H1 (cell line): ENCODE results near the gene IL24. TPM values are rescaled to one million over a fixed set of nuclear protein-coding genes. Genes with fewer than 3 reads are reported as not detected.

Source experiments
- CTCF ChIA-PET: fragments of 300-600 bp; sonication (Branson Sonifier 250); formaldehyde crosslinking; loops from one replicate; lab custom pipeline; 2021; ENCODE audit not compliant: partially characterized antibody; lab: Charles Lee
- POLR2A ChIA-PET: fragments of 300-600 bp; sonication (Branson Sonifier 250); formaldehyde crosslinking; loops from one replicate; lab custom pipeline; 2021; ENCODE audit warnings: inconsistent platforms; ENCODE audit not compliant: partially characterized antibody; lab: Charles Lee
- DNase-seq, 2 experiments: peaks; one replicate each; pipeline versions ENCODE4 v3.0.0 to v3.0.0-alpha.2; 2010 to 2022; ENCODE audit warnings: low spot score in 2 of 2, low read depth in 1 of 2, mixed read lengths in 1 of 2
- FAIRE-seq: peaks from 2 replicates; lab custom pipeline; 2011; peaks lifted over from hg19 to GRCh38; lab: Jason Lieb, UNC
- H2AFZ ChIP-seq: 2 replicates; pipeline ENCODE4 v1.8.1; 2012; ENCODE audit warnings: low read length, inconsistent platforms
- H2AK5ac ChIP-seq: 2 replicates; pipeline ENCODE4 v1.6.1; 2013; ENCODE audit warnings: low read depth, low read length
- H2BK120ac ChIP-seq: replicated peaks from 2 replicates; pipeline ENCODE3; 2013; ENCODE audit warnings: low read depth, low read length, inconsistent platforms
- H2BK12ac ChIP-seq: 2 replicates; pipeline ENCODE4 v1.6.1; 2013; ENCODE audit warnings: low read depth, low read length
- H2BK15ac ChIP-seq: 2 replicates; pipeline ENCODE4 v1.6.1; 2013; ENCODE audit warnings: low read length
- H2BK20ac ChIP-seq: 2 replicates; pipeline ENCODE4 v1.6.1; 2013; ENCODE audit warnings: low read length
- H2BK5ac ChIP-seq: 2 replicates; pipeline ENCODE4 v1.6.1; 2013; ENCODE audit warnings: low read depth, low read length
- H3K14ac ChIP-seq: 2 replicates; pipeline ENCODE4 v1.6.1; 2013; ENCODE audit warnings: inconsistent platforms; ENCODE audit not compliant: insufficient read length
- H3K18ac ChIP-seq: 2 replicates; pipeline ENCODE4 v1.6.1; 2013; ENCODE audit warnings: low read length; ENCODE audit errors: extremely low read depth
- H3K23ac ChIP-seq: 2 replicates; pipeline ENCODE4 v1.6.1; 2013; ENCODE audit warnings: inconsistent platforms; ENCODE audit not compliant: insufficient read length
- H3K23me2 ChIP-seq: 2 replicates; pipeline ENCODE4 v1.6.1; 2013; ENCODE audit warnings: low read depth, low read length
- H3K27ac ChIP-seq: 2 replicates; pipeline ENCODE4 v1.6.1; 2011; ENCODE audit warnings: low read depth, low read length, inconsistent platforms
- H3K27me3 ChIP-seq, 4 experiments: replicated peaks in 1 of 4; 1 replicate in 1 of 4; 2 replicates in 3 of 4; pipeline versions ENCODE4 v1.6.1 to v1.8.1; 2011 to 2013; ENCODE audit warnings: low read length in 3 of 4, mild to moderate bottlenecking in 3 of 4, inconsistent platforms in 2 of 4, mixed read lengths in 2 of 4, moderate library complexity in 1 of 4; ENCODE audit not compliant: control insufficient read depth in 3 of 4, insufficient read depth in 3 of 4; ENCODE audit errors: extremely low read depth in 1 of 4
- H3K36me3 ChIP-seq, 4 experiments: 2 replicates each; pipeline versions ENCODE4 v1.6.1 to v1.8.1; 2011 to 2013; ENCODE audit warnings: mild to moderate bottlenecking in 4 of 4, low read length in 3 of 4, moderate library complexity in 2 of 4, control low read depth in 1 of 4, inconsistent platforms in 1 of 4; ENCODE audit not compliant: insufficient read depth in 4 of 4, control insufficient read depth in 2 of 4
- H3K4ac ChIP-seq: replicated peaks from 2 replicates; pipeline ENCODE3; 2013; ENCODE audit warnings: low read length, low read depth, mixed read lengths, inconsistent platforms; ENCODE audit not compliant: insufficient read length
- H3K4me1 ChIP-seq, 4 experiments: replicated peaks in 1 of 4; 1 replicate in 1 of 4; 2 replicates in 3 of 4; pipeline versions ENCODE4 v1.6.1 to v1.8.1; 2011 to 2013; ENCODE audit warnings: low read length in 3 of 4, inconsistent platforms in 2 of 4, mixed read lengths in 1 of 4; ENCODE audit not compliant: insufficient read depth in 4 of 4, control insufficient read depth in 3 of 4
- H3K4me2 ChIP-seq, 2 experiments: 2 replicates each; pipeline versions ENCODE4 v1.6.1 to v1.8.1; 2011 to 2013; ENCODE audit warnings: low read depth in 2 of 2, low read length in 2 of 2, control low read depth in 1 of 2, inconsistent platforms in 1 of 2, mild to moderate bottlenecking in 1 of 2; ENCODE audit not compliant: insufficient read depth in 1 of 2
- H3K4me3 ChIP-seq, 4 experiments: fragments of 200-600, 300-600 bp in 1 of 4; sonication (generic), shearing (Covaris generic), sonication (Bioruptor Twin) in 1 of 4; 2 replicates each; pipeline versions ENCODE4 v1.5.1 to v1.8.1; 2011 to 2016; ENCODE audit warnings: low read length in 4 of 4, low read depth in 3 of 4, control low read depth in 2 of 4, inconsistent platforms in 2 of 4, mild to moderate bottlenecking in 2 of 4, mixed read lengths in 1 of 4, moderate library complexity in 1 of 4; ENCODE audit not compliant: insufficient read depth in 2 of 4; ENCODE audit errors: extremely low read depth in 1 of 4
- H3K56ac ChIP-seq: replicated peaks from 2 replicates; pipeline ENCODE3; 2013; ENCODE audit warnings: low read depth, mild to moderate bottlenecking, mixed read lengths, low read length, inconsistent platforms; ENCODE audit not compliant: insufficient read length
- H3K79me1 ChIP-seq: 2 replicates; pipeline ENCODE4 v1.6.1; 2013; ENCODE audit warnings: low read depth, low read length, control low read depth
- H3K79me2 ChIP-seq, 2 experiments: 2 replicates each; pipeline versions ENCODE4 v1.6.1 to v1.8.1; 2012 to 2013; ENCODE audit warnings: low read length in 2 of 2, mild to moderate bottlenecking in 2 of 2, inconsistent platforms in 1 of 2; ENCODE audit not compliant: insufficient read depth in 2 of 2, control insufficient read depth in 1 of 2
- H3K9ac ChIP-seq, 4 experiments: replicated peaks in 1 of 4; 1 replicate in 1 of 4; 2 replicates in 3 of 4; pipeline versions ENCODE4 v1.6.1 to v1.8.1; 2011 to 2013; ENCODE audit warnings: low read depth in 3 of 4, low read length in 3 of 4, control low read depth in 2 of 4, mild to moderate bottlenecking in 2 of 4, moderate library complexity in 2 of 4, inconsistent platforms in 1 of 4; ENCODE audit errors: extremely low read depth in 1 of 4
- H3K9me3 ChIP-seq, 2 experiments: 2 replicates each; pipeline versions ENCODE4 v1.6.1 to v1.8.1; 2012 to 2013; ENCODE audit warnings: mild to moderate bottlenecking in 2 of 2, moderate library complexity in 2 of 2, control low read depth in 1 of 2, inconsistent platforms in 1 of 2, low read depth in 1 of 2, low read length in 1 of 2, mixed read lengths in 1 of 2; ENCODE audit not compliant: insufficient read depth in 2 of 2
- H4K20me1 ChIP-seq, 2 experiments: replicated peaks in 1 of 2; 2 replicates each; pipeline versions ENCODE3 to v1.8.1; 2011 to 2013; ENCODE audit warnings: inconsistent platforms in 2 of 2, low read length in 2 of 2, mild to moderate bottlenecking in 1 of 2; ENCODE audit not compliant: insufficient read depth in 2 of 2, control insufficient read depth in 1 of 2
- H4K5ac ChIP-seq: 2 replicates; pipeline ENCODE4 v1.6.1; 2013; ENCODE audit warnings: low read length, low read depth, mixed read lengths, inconsistent platforms; ENCODE audit not compliant: insufficient read length
- H4K8ac ChIP-seq: 2 replicates; pipeline ENCODE4 v1.8.0; 2013; ENCODE audit warnings: mild to moderate bottlenecking, moderate library complexity, low read length, inconsistent platforms; ENCODE audit not compliant: insufficient read depth; ENCODE audit errors: extremely low read depth
- H4K91ac ChIP-seq: replicated peaks from 2 replicates; pipeline ENCODE3; 2013; ENCODE audit warnings: low read length, mixed read lengths, inconsistent platforms; ENCODE audit not compliant: insufficient read length
- BRCA1 ChIP-seq: IDR thresholded peaks from 2 replicates; pipeline ENCODE4 v1.6.1; 2012; ENCODE audit warnings: low read depth, low read length, improper control_type of control experiment
- EGR1 ChIP-seq: IDR thresholded peaks from 2 replicates; pipeline ENCODE4 v1.6.1; 2011; ENCODE audit warnings: low read depth, low read length, borderline replicate concordance
- JUN ChIP-seq: IDR thresholded peaks from 2 replicates; pipeline ENCODE4 v1.6.1; 2011; ENCODE audit warnings: low read depth, mild to moderate bottlenecking, improper control_type of control experiment, low read length
- PHF8 ChIP-seq: fragments of 200-600 bp; sonication (generic); conservative IDR thresholded peaks from 2 replicates; pipeline ENCODE4 v1.7.1; 2012; ENCODE audit warnings: low read depth, mild to moderate bottlenecking, inconsistent platforms, low read length, moderate library complexity
- RXRA ChIP-seq: IDR thresholded peaks from 2 replicates; pipeline ENCODE4 v1.6.1; 2011; ENCODE audit warnings: low read depth, mild to moderate bottlenecking, low read length, moderate library complexity; ENCODE audit not compliant: insufficient read depth
- SP1 ChIP-seq: IDR thresholded peaks from 2 replicates; pipeline ENCODE4 v1.6.1; 2011; ENCODE audit warnings: low read depth, low read length
- SUZ12 ChIP-seq: fragments of 200-600 bp; sonication (generic); IDR thresholded peaks from 2 replicates; pipeline ENCODE4 v1.6.1; 2012; ENCODE audit warnings: mild to moderate bottlenecking, inconsistent platforms, low read length, moderate library complexity, mixed read lengths
- YY1 ChIP-seq: IDR thresholded peaks from 2 replicates; pipeline ENCODE4 v1.6.1; 2011; ENCODE audit warnings: low read depth, mild to moderate bottlenecking, low read length
- WGBS, 2 experiments: shearing (Covaris generic) in 1 of 2; methylation state at CpG; one replicate each; pipeline versions ENCODE4 v1.1.6 to v1.1.7; 2013 to 2015; ENCODE audit warnings: low lambda C conversion rate in 2 of 2, mixed read lengths in 2 of 2, inconsistent platforms in 1 of 2, low coverage in 1 of 2, missing lambda C conversion rate in 1 of 2; ENCODE audit not compliant: insufficient replicate concordance in 2 of 2, insufficient coverage in 1 of 2, insufficient read length in 1 of 2; ENCODE audit errors: extremely low coverage in 1 of 2, missing lambda C conversion rate in 1 of 2; 5-methylcytosine and 5-hydroxymethylcytosine counted together
- polyA plus RNA-seq, 7 experiments: library from polyadenylated mRNA; depleted of rRNA in 3 of 7; stranded (reverse) in 5 of 7; unstranded in 2 of 7; fragments of >200 nt in 5 of 7; fragments of 200-250 nt in 2 of 7; gene quantifications; 1 replicate in 5 of 7; 2 replicates in 1 of 7; 4 replicates in 1 of 7; pipeline versions ENCODE4 v1.2.1 to v1.2.3, GENCODE V29; 2011 to 2013; ENCODE audit warnings: missing spikeins in 2 of 7, mixed read lengths in 2 of 7
- total RNA-seq: library from RNA; stranded (reverse); fragmentation: NEBNext Ultra II Directional; extraction: Animal tissue kit (Norgen Biotek cat#: 25700); gene quantifications from 2 replicates; pipeline ENCODE4 v1.2.1, GENCODE V29; 2021
- TF ChIP-seq, protein P1 (sequence below): IDR thresholded peaks from 2 replicates; pipeline ENCODE4 v1.6.1; 2012; ENCODE audit warnings: inconsistent platforms

Gene IL24
- total and polyA plus RNA-seq, 2 of the 8 experiments (the other 6 are each of a cell fraction or from before 2014, with no cell fraction given): not detected

DNA sequence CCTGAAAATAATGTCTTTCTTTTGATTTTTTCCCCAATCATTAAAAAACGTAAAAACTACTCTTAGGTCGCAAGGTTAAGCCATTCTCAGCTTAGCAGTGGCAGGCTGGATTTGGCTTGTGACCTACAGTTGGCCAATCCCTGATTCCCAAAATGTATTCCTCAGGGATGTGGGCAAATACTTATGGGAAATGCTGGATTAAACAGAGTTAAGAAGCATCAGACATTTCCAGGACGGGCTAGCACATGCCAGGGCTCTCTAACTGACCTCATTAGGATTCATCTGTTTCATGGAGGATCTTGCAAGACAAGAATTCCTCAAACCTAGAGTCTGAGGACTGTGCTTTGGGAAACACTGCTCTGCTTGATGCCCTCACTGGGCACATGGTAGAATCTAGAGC, 982 bp upstream of the IL24 start:
- H3K4ac ChIP-seq: no peak overlapping the region
- no peak overlapping the region for H3K9ac ChIP-seq
- H3K23me2 ChIP-seq: no peaks in the 10 kb centered on the region
- H2BK5ac ChIP-seq: no peak overlapping the region
- no peak overlapping the region; the same call in 1 of the 2 replicates for H2AK5ac ChIP-seq
- H3K56ac ChIP-seq: no peak overlapping the region
- H2BK15ac ChIP-seq: no peak overlapping the region
- no peaks in the 10 kb centered on the region for H3K36me3 ChIP-seq
- no peak overlapping the region for H4K5ac ChIP-seq
- H3K18ac ChIP-seq: no peak overlapping the region
- H3K14ac ChIP-seq: no peak overlapping the region
- ChIA-PET CTCF (interaction anchor here (0.8 to 7.2 kb wide), 10 partner anchors 11 to 136 kb away, joined by 3 to 52 read pairs (median 6); partner anchors contain the start of gene IL20), POLR2A (interaction anchor here (2.1 kb wide), 1 partner anchor 13 kb away, joined by 4 read pairs; no protein-coding TSS in a partner anchor)
- no peak overlapping the region for H3K27ac ChIP-seq
- TF ChIP-seq BRCA1: no peak
- no peak for TF ChIP-seq RXRA
- no peak for TF ChIP-seq PHF8
- TF ChIP-seq SP1: no peak
- TF ChIP-seq JUN: no peak
- TF ChIP-seq SUZ12: no peak
- TF ChIP-seq, protein P1, sequence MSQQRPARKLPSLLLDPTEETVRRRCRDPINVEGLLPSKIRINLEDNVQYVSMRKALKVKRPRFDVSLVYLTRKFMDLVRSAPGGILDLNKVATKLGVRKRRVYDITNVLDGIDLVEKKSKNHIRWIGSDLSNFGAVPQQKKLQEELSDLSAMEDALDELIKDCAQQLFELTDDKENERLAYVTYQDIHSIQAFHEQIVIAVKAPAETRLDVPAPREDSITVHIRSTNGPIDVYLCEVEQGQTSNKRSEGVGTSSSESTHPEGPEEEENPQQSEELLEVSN: no peak
- TF ChIP-seq EGR1: no peak
- TF ChIP-seq YY1: no peak
- TF ChIP-seq, all 59 proteins: peak for 0
- Histone ChIP-seq H3K4me2 (no peak overlapping the region), H2BK20ac (no peak overlapping the region), H3K79me1 (no peaks in the 10 kb centered on the region), H4K8ac (no peak overlapping the region), H4K91ac (no peak overlapping the region), H3K9me3 (no peaks in the 10 kb centered on the region), H3K79me2 (no peaks in the 10 kb centered on the region), H3K4me1 (no peaks in the 10 kb centered on the region; a peak in 1 of 7 replicates), H3K23ac (no peak overlapping the region), H2AFZ (no peak overlapping the region), H2BK12ac (no peak overlapping the region), H2BK120ac (no peak overlapping the region), H3K4me3 (no peak overlapping the region), H3K27me3 (no peaks in the 10 kb centered on the region), H4K20me1 (no peaks in the 10 kb centered on the region)
- FAIRE-seq (no peak), DNase-seq (no peak)
- 85% methylated on average over 3 of the region's 3 CpGs; no CpG with 5 or more reads in 1 of the 2 experiments for WGBS, 2 experiments
